ENCODE results near the gene SMOC2. TPM values are rescaled to one million over a fixed set of nuclear protein-coding genes. Genes with fewer than 3 reads are reported as not detected.

The SMOC2 gene
- polyA plus RNA-seq, 1 experiment, result not detected

GRCh38 chr6:168490757-168491156 lies 49.8 kb downstream of the SMOC2 start:
- Histone ChIP-seq H3K4me3 (ENCODE audit: low read depth, low read length) (no peak overlapping the region), H3K9me3 (ENCODE audit: control insufficient read depth, insufficient read depth, low read length) (peaks cover 40% of the 10 kb centered on the region), H3K27me3 (ENCODE audit: control insufficient read depth, insufficient read depth, low read length) (no peaks in the 10 kb centered on the region), H3K27ac (ENCODE audit: low read depth, low read length) (no peak overlapping the region)
- CTCF ChIA-PET, result no interaction called here
- TF ChIP-seq CTCF (IDR thresholded peaks at IDR 0.05; ENCODE audit: low read depth, low read length), result no peak
- no peak for DNase-seq (ENCODE audit: low read depth, low spot score)
- POLR2A ChIA-PET, result no interaction called here

- no peaks in the 10 kb centered on the region for H3K27me3 ChIP-seq (ENCODE audit: control insufficient read depth, insufficient read depth, low read length)
- DNase-seq (ENCODE audit: low read depth, low spot score), result no peak
- H3K27ac ChIP-seq (ENCODE audit: low read depth, low read length), result no peak overlapping the region
- POLR2A ChIA-PET, result no interaction called here
- CTCF ChIA-PET, result no interaction called here
- no peak overlapping the region for H3K4me3 ChIP-seq (ENCODE audit: low read depth, low read length)
- no peak for TF ChIP-seq CTCF (IDR thresholded peaks at IDR 0.05; ENCODE audit: low read depth, low read length)
- peaks cover 54% of the 10 kb centered on the region for H3K9me3 ChIP-seq (ENCODE audit: control insufficient read depth, insufficient read depth, low read length)
Observed at GRCh38 chr6:168493976-168494375, 53.0 kb downstream of the SMOC2 start.

- DNase-seq (ENCODE audit: low read depth, low spot score), result no peak
- peaks cover 60% of the 10 kb centered on the region for H3K9me3 ChIP-seq (ENCODE audit: control insufficient read depth, insufficient read depth, low read length)
- no peak overlapping the region for H3K27ac ChIP-seq (ENCODE audit: low read depth, low read length)
- CTCF ChIA-PET, result no interaction called here
- no peak overlapping the region for H3K4me3 ChIP-seq (ENCODE audit: low read depth, low read length)
- no peak for TF ChIP-seq CTCF (IDR thresholded peaks at IDR 0.05; ENCODE audit: low read depth, low read length)
- POLR2A ChIA-PET, result no interaction called here
- H3K27me3 ChIP-seq (ENCODE audit: control insufficient read depth, insufficient read depth, low read length), result no peaks in the 10 kb centered on the region
Observed at GRCh38 chr6:168494726-168495125, 53.7 kb downstream of the SMOC2 start.

- H3K27ac ChIP-seq (ENCODE audit: low read depth, low read length), result no peak overlapping the region
- no peak for TF ChIP-seq CTCF (IDR thresholded peaks at IDR 0.05; ENCODE audit: low read depth, low read length)
- peaks cover 64% of the 10 kb centered on the region for H3K9me3 ChIP-seq (ENCODE audit: control insufficient read depth, insufficient read depth, low read length)
- no peak for DNase-seq (ENCODE audit: low read depth, low spot score)
- no peak overlapping the region for H3K4me3 ChIP-seq (ENCODE audit: low read depth, low read length)
- POLR2A ChIA-PET, result no interaction called here
- CTCF ChIA-PET, result no interaction called here
- H3K27me3 ChIP-seq (ENCODE audit: control insufficient read depth, insufficient read depth, low read length), result no peaks in the 10 kb centered on the region
Observed at GRCh38 chr6:168495133-168495532, 54.1 kb downstream of the SMOC2 start.

- H3K4me3 ChIP-seq (ENCODE audit: low read depth, low read length), result no peak overlapping the region
- no peaks in the 10 kb centered on the region for H3K27me3 ChIP-seq (ENCODE audit: control insufficient read depth, insufficient read depth, low read length)
- ChIA-PET CTCF (no interaction called here), POLR2A (no interaction called here)
- TF ChIP-seq CTCF (IDR thresholded peaks at IDR 0.05; ENCODE audit: low read depth, low read length), result no peak
- DNase-seq (ENCODE audit: low read depth, low spot score), result no peak
- peaks cover 64% of the 10 kb centered on the region for H3K9me3 ChIP-seq (ENCODE audit: control insufficient read depth, insufficient read depth, low read length)
- H3K27ac ChIP-seq (ENCODE audit: low read depth, low read length), result no peak overlapping the region
Observed at GRCh38 chr6:168495636-168496035, 54.7 kb downstream of the SMOC2 start.
